Measurements from ENCODE around the gene MACF1.

- TF ChIP-seq EP300 (IDR thresholded peaks at IDR 0.05), result no peak
- TF ChIP-seq CTCF (IDR thresholded peaks at IDR 0.05), result no peak
- TF ChIP-seq POLR2AphosphoS5 (IDR thresholded peaks at IDR 0.05), result no peak
Measured at GRCh38 chr1:39500862-39501389, 296.4 kb downstream of the MACF1 start.
